Activated CD8-positive, alpha-beta memory T cell treated with anti-CD3 and anti-CD28 coated beads for 48 hours (primary cell): ENCODE results near the gene SGCA.

Experiments
- DNase-seq, 3 experiments: peaks; one replicate each; pipeline ENCODE4 v3.0.0-alpha.2; 2020; ENCODE audit warnings: low read depth in 2 of 3, low spot score in 2 of 3

SGCA gene

DNA sequence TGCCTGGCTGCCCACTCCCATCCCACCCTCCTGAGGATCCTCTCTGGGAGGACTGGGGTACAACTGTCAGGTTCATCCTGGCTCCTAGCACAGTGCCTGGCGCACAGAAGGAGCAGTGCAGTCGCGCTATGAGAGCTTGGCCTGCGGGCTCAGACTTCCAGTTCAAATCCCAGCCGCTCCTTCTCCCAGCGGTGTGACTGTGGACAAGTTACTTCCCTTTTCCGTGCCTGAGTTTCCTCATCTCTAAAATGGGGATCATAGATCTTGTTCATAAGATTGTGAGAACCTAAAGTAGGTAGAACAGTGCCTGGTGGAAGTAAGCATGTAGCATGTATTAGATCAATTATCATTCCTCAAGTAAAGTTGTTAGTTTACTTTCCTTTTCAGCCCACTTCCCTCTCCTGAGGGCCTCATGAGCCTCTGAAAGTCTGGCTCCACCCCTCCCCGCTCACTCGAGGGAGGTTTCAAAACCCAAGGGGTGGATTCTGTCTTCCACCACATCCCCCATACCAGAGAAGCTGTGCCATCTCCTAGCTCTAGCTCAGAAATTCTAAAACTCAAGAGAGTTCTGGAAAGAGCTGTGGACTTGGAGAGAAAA lies 55.6 kb downstream of the SGCA start:
- no peak for DNase-seq

DNA sequence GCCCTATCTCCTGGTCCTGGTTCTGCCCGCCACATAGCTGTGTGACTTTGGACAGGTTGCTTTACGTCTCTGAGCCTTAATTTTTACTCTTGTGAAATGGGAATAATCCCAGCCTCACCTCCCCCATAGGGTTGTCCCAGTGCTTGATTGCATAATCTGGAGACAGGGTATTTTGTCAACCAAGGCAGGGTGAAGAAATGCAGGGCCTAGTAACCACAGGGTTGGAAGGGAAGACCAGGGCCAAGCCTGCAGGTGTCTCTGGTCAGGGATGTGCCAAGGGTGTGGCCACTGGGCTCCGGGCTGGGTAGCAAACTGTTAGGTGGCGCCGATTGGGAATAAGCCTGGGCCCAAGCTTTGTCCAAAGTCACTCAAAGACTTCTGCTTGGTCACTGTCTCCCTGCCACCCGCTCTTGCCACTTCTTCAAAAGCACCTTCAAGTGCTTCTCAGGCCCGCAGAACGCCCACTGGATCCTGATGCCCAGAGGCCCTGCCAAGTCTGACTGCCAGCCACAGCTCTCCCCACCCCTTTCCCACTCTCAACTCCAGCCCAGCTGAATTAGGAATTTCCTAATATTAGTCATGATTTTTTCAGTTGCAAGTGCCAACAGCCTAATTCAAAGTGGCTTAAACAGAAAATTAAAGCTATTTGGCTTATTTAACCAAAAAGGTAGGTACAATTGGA lies 56.2 kb downstream of the SGCA start:
- no peak for DNase-seq

DNA sequence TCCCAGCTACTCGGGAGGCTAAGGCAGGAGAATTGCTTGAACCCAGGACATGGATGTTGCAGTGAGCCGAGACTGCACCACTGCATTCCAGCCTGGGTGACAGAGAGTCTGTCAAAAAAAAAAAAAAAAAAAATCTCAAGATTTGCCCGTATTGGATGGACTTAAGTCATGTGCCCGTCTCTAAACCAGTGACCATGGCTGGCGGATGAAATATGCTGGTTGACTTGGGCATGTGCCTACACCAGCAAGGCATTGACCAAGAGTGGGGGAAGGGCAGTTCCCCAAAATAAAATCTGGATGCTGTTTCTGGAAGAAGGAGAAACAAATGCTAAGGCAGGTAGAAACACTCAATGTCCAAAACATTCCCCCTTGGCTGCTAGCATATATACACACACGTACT lies 57.1 kb downstream of the SGCA start:
- no peak for DNase-seq
